Parathyroid adenoma (tissue), 2 donors: ENCODE data around the gene GNL2.
"Not testable (repeated sequence)": the region's sequence is repeated elsewhere in the genome, so short reads cannot be mapped to it uniquely, and the experiment has no call there.

Experiments
- H2AFZ ChIP-seq: fragments of 300-600 bp; sonication (generic); one replicate; pipeline ENCODE4 v1.7.0; 2017; ENCODE audit warnings: antibody characterized with exemption, mild to moderate bottlenecking
- H3K27ac ChIP-seq: fragments of 300-600 bp; sonication (generic); one replicate; pipeline ENCODE4 v1.7.0; 2017
- H3K27me3 ChIP-seq: fragments of 300-600 bp; sonication (generic); one replicate; pipeline ENCODE4 v1.7.0; 2017; ENCODE audit warnings: low read length; ENCODE audit not compliant: control insufficient read depth, insufficient read depth
- H3K36me3 ChIP-seq: fragments of 300-600 bp; sonication (generic); one replicate; pipeline ENCODE4 v1.7.0; 2017; ENCODE audit warnings: low read length; ENCODE audit not compliant: control insufficient read depth, insufficient read depth
- H3K4me1 ChIP-seq: fragments of 300-600 bp; sonication (generic); one replicate; pipeline ENCODE4 v1.7.0; 2017; ENCODE audit warnings: control low read depth
- H3K4me2 ChIP-seq: fragments of 300-600 bp; sonication (generic); one replicate; pipeline ENCODE4 v1.7.0; 2017; ENCODE audit warnings: low read length
- H3K4me3 ChIP-seq: fragments of 300-600 bp; sonication (generic); one replicate; pipeline ENCODE4 v1.7.0; 2017; ENCODE audit warnings: low read depth, low read length
- H3K79me2 ChIP-seq: fragments of 300-600 bp; sonication (generic); one replicate; pipeline ENCODE4 v1.7.0; 2017; ENCODE audit warnings: control low read depth
- H3K9ac ChIP-seq: fragments of 300-600 bp; sonication (generic); one replicate; pipeline ENCODE4 v1.7.0; 2017; ENCODE audit warnings: mild to moderate bottlenecking
- H3K9me3 ChIP-seq: fragments of 300-600 bp; sonication (generic); one replicate; pipeline ENCODE4 v1.7.0; 2017; ENCODE audit warnings: low read length; ENCODE audit not compliant: control insufficient read depth
- CTCF ChIP-seq: fragments of 300-600 bp; sonication (generic); IDR thresholded peaks from one replicate; pipeline ENCODE4 v1.7.0; 2017; ENCODE audit warnings: antibody characterized with exemption, mild to moderate bottlenecking
- donor health status: primary hyperparathyroidism.

Gene GNL2

GRCh38 chr1:37519613-37520012 lies 76.1 kb downstream of the GNL2 start:
- Histone ChIP-seq H3K27ac (no peak overlapping the region), H3K4me2 (no peak overlapping the region), H3K9me3 (no peaks in the 10 kb centered on the region), H2AFZ (no peak overlapping the region), H3K9ac (no peak overlapping the region), H3K4me1 (no peaks in the 10 kb centered on the region), H3K4me3 (no peak overlapping the region), H3K27me3 (no peaks in the 10 kb centered on the region), H3K36me3 (no peaks in the 10 kb centered on the region), H3K79me2 (no peaks in the 10 kb centered on the region)
- TF ChIP-seq CTCF, result no peak

GRCh38 chr1:37518929-37519328 lies 76.8 kb downstream of the GNL2 start:
- H3K27me3 ChIP-seq, H3K9ac ChIP-seq, H3K27ac ChIP-seq, H3K79me2 ChIP-seq, H3K36me3 ChIP-seq, H3K4me1 ChIP-seq, H3K4me2 ChIP-seq, H3K4me3 ChIP-seq, H3K9me3 ChIP-seq: not testable (repeated sequence)
- peak overlapping the region; percentile 66 for H2AFZ ChIP-seq

GRCh38 chr1:37518241-37518640 lies 77.5 kb downstream of the GNL2 start:
- not testable (repeated sequence) for H3K9me3 ChIP-seq, H2AFZ ChIP-seq, H3K79me2 ChIP-seq, H3K27me3 ChIP-seq, H3K9ac ChIP-seq, H3K4me2 ChIP-seq, H3K4me1 ChIP-seq, H3K36me3 ChIP-seq, H3K27ac ChIP-seq, H3K4me3 ChIP-seq

GRCh38 chr1:37517569-37517968 lies 78.2 kb downstream of the GNL2 start:
- Histone ChIP-seq H2AFZ (no peak overlapping the region), H3K4me2 (no peak overlapping the region), H3K27me3 (no peaks in the 10 kb centered on the region), H3K36me3 (no peaks in the 10 kb centered on the region), H3K4me1 (peaks cover 3% of the 10 kb centered on the region), H3K9ac (no peak overlapping the region), H3K4me3 (no peak overlapping the region), H3K9me3 (no peaks in the 10 kb centered on the region), H3K79me2 (peaks cover 7% of the 10 kb centered on the region), H3K27ac (no peak overlapping the region)
- no peak for TF ChIP-seq CTCF
